MM.1S (cell line): ENCODE measurements around the gene WFIKKN1.

Experiments used
- DNase-seq: peaks from one replicate; pipeline ENCODE4 v3.0.0-alpha.2; 2015
- H2AFZ ChIP-seq: fragments of 300-600 bp; sonication (generic); 2 replicates; pipeline ENCODE4 v1.6.0; 2016; ENCODE audit warnings: antibody characterized with exemption, low read length
- H3F3A ChIP-seq: fragments of 300-600 bp; sonication (generic); 2 replicates; pipeline ENCODE4 v1.6.1; 2016; ENCODE audit warnings: mild to moderate bottlenecking, antibody characterized with exemption, low read length, moderate library complexity, mixed read lengths; ENCODE audit not compliant: insufficient read depth
- H3K27ac ChIP-seq: fragments of 300-600 bp; sonication (generic); 2 replicates; pipeline ENCODE4 v1.5.1; 2016; ENCODE audit warnings: mild to moderate bottlenecking, low read length
- H3K27me3 ChIP-seq: fragments of 300-600 bp; sonication (generic); replicated peaks from 2 replicates; pipeline ENCODE4 v1.6.0; 2016; ENCODE audit warnings: low read length; ENCODE audit not compliant: insufficient read depth
- H3K36me3 ChIP-seq: fragments of 300-600 bp; sonication (generic); replicated peaks from 2 replicates; pipeline ENCODE4 v1.6.1; 2016; ENCODE audit warnings: mild to moderate bottlenecking, low read length, mixed read lengths; ENCODE audit not compliant: insufficient read depth
- H3K4me1 ChIP-seq: fragments of 300-600 bp; sonication (generic); 2 replicates; pipeline ENCODE4 v1.6.1; 2016; ENCODE audit warnings: low read length, mixed read lengths
- H3K4me2 ChIP-seq: fragments of 300-600 bp; sonication (generic); 2 replicates; pipeline ENCODE4 v1.6.0; 2016; ENCODE audit warnings: low read depth, low read length
- H3K4me3 ChIP-seq: fragments of 300-600 bp; sonication (generic); 2 replicates; pipeline ENCODE4 v1.5.1; 2016; ENCODE audit warnings: low read length, mixed read lengths
- H3K79me2 ChIP-seq: fragments of 300-600 bp; sonication (generic); 2 replicates; pipeline ENCODE4 v1.6.1; 2016; ENCODE audit warnings: mixed run types, low read length, mixed read lengths
- H3K9ac ChIP-seq: fragments of 300-600 bp; sonication (generic); 2 replicates; pipeline ENCODE4 v1.6.1; 2016; ENCODE audit warnings: low read length, mixed read lengths
- H3K9me2 ChIP-seq: fragments of 300-600 bp; sonication (generic); replicated peaks from 2 replicates; pipeline ENCODE4 v1.6.1; 2016; ENCODE audit warnings: mild to moderate bottlenecking, low read length, mixed read lengths; ENCODE audit not compliant: insufficient read depth
- H3K9me3 ChIP-seq: fragments of 300-600 bp; sonication (generic); replicated peaks from 2 replicates; pipeline ENCODE4 v1.6.1; 2016; ENCODE audit warnings: mild to moderate bottlenecking, low read length, mixed read lengths; ENCODE audit not compliant: insufficient read depth
- H4K20me1 ChIP-seq: fragments of 300-600 bp; sonication (generic); 2 replicates; pipeline ENCODE4 v1.6.1; 2016; ENCODE audit warnings: mild to moderate bottlenecking, low read length, moderate library complexity, mixed read lengths; ENCODE audit not compliant: insufficient read depth
- CTCF ChIP-seq: fragments of 300-600 bp; sonication (generic); IDR thresholded peaks from 2 replicates; pipeline ENCODE4 v1.5.1; 2016; ENCODE audit warnings: antibody characterized with exemption, low read length, mixed read lengths
- EZH2 ChIP-seq: fragments of 300-600 bp; sonication (generic); optimal IDR thresholded peaks from 2 replicates; pipeline ENCODE3; 2017; ENCODE audit warnings: low read depth, mild to moderate bottlenecking, antibody characterized with exemption, low read length, mixed read lengths
- EZH2phosphoT487 ChIP-seq: fragments of 300-600 bp; sonication (generic); IDR thresholded peaks from 2 replicates; pipeline ENCODE4 v1.6.1; 2018; ENCODE audit warnings: antibody characterized with exemption, low read length

The WFIKKN1 gene

DNA sequence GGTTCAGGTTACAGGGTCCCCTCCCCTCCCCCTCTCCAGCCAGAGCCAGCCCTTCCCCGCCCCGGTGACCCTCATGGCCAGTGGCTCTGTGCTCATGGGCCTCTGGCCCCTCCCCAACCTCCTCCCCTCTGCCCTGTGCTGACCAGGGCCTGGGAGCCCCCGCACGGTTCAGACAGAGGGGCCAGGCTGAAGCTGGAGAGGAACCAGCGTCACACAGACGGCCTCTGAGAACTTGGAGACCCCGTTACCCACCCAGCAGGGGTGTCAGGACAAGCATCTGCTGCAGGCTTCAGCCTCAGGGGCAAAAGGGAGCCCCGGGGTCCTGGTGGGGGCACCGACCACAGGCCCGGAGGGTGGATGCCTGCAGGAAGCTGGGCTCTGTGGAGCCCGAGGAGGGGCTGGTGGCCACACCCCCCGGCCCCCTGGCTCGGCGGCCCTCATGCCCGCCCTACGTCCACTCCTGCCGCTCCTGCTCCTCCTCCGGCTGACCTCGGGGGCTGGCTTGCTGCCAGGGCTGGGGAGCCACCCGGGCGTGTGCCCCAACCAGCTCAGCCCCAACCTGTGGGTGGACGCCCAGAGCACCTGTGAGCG, at the start of gene WFIKKN1:
Gene WFIKKN1, plus strand, starts transcription at position 171 of the 591 bp plus-strand sequence. Its CDS starts 269 bp downstream, at position 440.
- Histone ChIP-seq H3K4me1 (0 out of 2 replicates have a peak, but pooled peaks cover 3% of the 10 kb centered on the region), H3K9ac (no peak within 1 kb of the TSS), H3K27ac (no peak within 1 kb of the TSS), H3K27me3 (no peaks in the 10 kb centered on the region), H3K9me3 (no peaks in the 10 kb centered on the region), H4K20me1 (no peaks in the 10 kb centered on the region), H3K36me3 (no peaks in the 10 kb centered on the region), H3K4me3 (no peak within 1 kb of the TSS), H3K4me2 (no peak within 1 kb of the TSS), H3K9me2 (no peaks in the 10 kb centered on the region), H3F3A (no peaks in the 10 kb centered on the region), H3K79me2 (peaks cover 14% of the 10 kb centered on the region), H2AFZ (no peak within 1 kb of the TSS)
- no peak for DNase-seq
- TF ChIP-seq EZH2 (no peak), EZH2phosphoT487 (no peak), CTCF (no peak)

DNA sequence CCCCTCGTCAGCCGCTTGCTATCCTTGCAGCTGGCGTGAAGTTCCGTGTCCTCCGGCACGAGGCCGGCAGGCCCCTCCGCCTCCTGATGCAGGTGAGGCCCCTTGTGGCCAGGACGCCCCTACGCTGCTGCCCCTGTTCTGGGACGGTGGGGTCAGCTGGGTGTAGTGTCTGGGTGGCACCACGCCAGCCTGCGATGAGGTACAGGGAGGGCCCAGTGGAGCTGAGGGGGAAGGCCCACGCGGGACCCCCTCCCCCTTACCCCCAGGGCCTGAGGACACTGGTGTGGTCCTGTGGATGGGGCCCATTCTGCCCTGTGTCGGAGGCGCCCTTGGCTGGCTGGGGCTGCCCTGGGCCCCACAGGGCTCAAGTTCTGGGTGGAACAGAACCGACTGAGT, 48.6 kb upstream of the WFIKKN1 start:
- Histone ChIP-seq H3K4me2 (no peak overlapping the region), H3K9me2 (no peaks in the 10 kb centered on the region), H3K9me3 (no peaks in the 10 kb centered on the region), H3K27me3 (no peaks in the 10 kb centered on the region), H2AFZ (no peak overlapping the region), H3K27ac (no peak overlapping the region), H3K4me1 (no peaks in the 10 kb centered on the region), H3K79me2 (peaks cover 2% of the 10 kb centered on the region), H4K20me1 (no peaks in the 10 kb centered on the region), H3K36me3 (no peaks in the 10 kb centered on the region), H3K4me3 (no peak overlapping the region), H3K9ac (no peak overlapping the region), H3F3A (no peaks in the 10 kb centered on the region)
- TF ChIP-seq EZH2phosphoT487, result no peak
- TF ChIP-seq CTCF, result no peak
- no peak for TF ChIP-seq EZH2
- DNase-seq, result no peak

GRCh38 chr16:582614-583331, 48.0 kb upstream of the WFIKKN1 start:
- no peaks in the 10 kb centered on the region for H3K9me2 ChIP-seq
- H3K27ac ChIP-seq, result no peak overlapping the region
- no peaks in the 10 kb centered on the region for H3F3A ChIP-seq
- peaks cover 8% of the 10 kb centered on the region for H3K79me2 ChIP-seq
- no peak overlapping the region for H3K4me2 ChIP-seq
- no peak overlapping the region for H2AFZ ChIP-seq
- no peak for TF ChIP-seq EZH2phosphoT487
- no peak for TF ChIP-seq CTCF
- TF ChIP-seq EZH2, result no peak
- no peak for DNase-seq
- no peaks in the 10 kb centered on the region for H3K27me3 ChIP-seq
- H3K4me3 ChIP-seq, result no peak overlapping the region
- no peaks in the 10 kb centered on the region for H3K36me3 ChIP-seq
- no peaks in the 10 kb centered on the region for H4K20me1 ChIP-seq
- H3K9me3 ChIP-seq, result no peaks in the 10 kb centered on the region
- no peak overlapping the region for H3K9ac ChIP-seq
- H3K4me1 ChIP-seq, result peaks cover 5% of the 10 kb centered on the region
